HCT116 (cell line): ENCODE measurements around the gene LRRFIP1. TPM values are rescaled to one million over a fixed set of nuclear protein-coding genes. Genes with fewer than 3 reads are reported as not detected.

Experiments used
- ATAC-seq: fragments of 200-7000 bp; cut with Tn5 transposase; 2 replicates; pipeline ENCODE4 v1.9.1; 2020; ENCODE audit warnings: mild to moderate bottlenecking, moderate library complexity
- BruUV-seq: library from RNA; stranded (reverse); fragments of 400-500 nt; replicated peaks from 2 replicates; lab custom pipeline; 2021; lab: Mats Ljungman, UMichigan
- CTCF ChIA-PET: fragments of 300-600 bp; sonication (Branson Sonifier 250); formaldehyde crosslinking; loops from one replicate; lab custom pipeline; 2021; ENCODE audit warnings: antibody characterized with exemption; lab: Charles Lee
- POLR2A ChIA-PET: fragments of 300-600, 350-600 bp; sonication (Branson Sonifier 250); formaldehyde crosslinking; loops from one replicate; lab custom pipeline; 2021; ENCODE audit warnings: antibody characterized with exemption; lab: Charles Lee
- RAD21 ChIA-PET, 2 experiments: fragments of 300-600 bp; sonication (Branson Sonifier 250); formaldehyde crosslinking; loops; one replicate each; lab custom pipeline; 2023; ENCODE audit warnings: low total read pairs in 2 of 2; ENCODE audit not compliant: uncharacterized antibody in 2 of 2, unreplicated experiment in 2 of 2, low non-redundant PET in 1 of 2; lab: Charles Lee
- DNase-seq: peaks from one replicate; pipeline ENCODE4 v3.0.0-alpha.2; 2010; ENCODE audit warnings: low read depth, low spot score
- H2AFZ ChIP-seq: fragments of 200-600 bp; shearing (Covaris generic), sonication (generic); 2 replicates; pipeline ENCODE4 v1.6.1; 2017; ENCODE audit warnings: low read depth, mixed run types, mixed read lengths, antibody characterized with exemption, low read length; ENCODE audit not compliant: poor library complexity, severe bottlenecking
- H3K27ac ChIP-seq: 2 replicates; pipeline ENCODE4 v1.5.1; 2012; ENCODE audit warnings: low read depth, low read length
- H3K27me3 ChIP-seq: fragments of 200-600 bp; sonication (generic); 2 replicates; pipeline ENCODE4 v1.6.1; 2016; ENCODE audit warnings: mixed run types, low read length, mixed read lengths; ENCODE audit not compliant: insufficient read depth
- H3K36me3 ChIP-seq, 2 experiments: fragments of 200-500 bp in 1 of 2; fragments of 200-600 bp in 1 of 2; sonication (Bioruptor generic) in 1 of 2; sonication (generic) in 1 of 2; 2 replicates each; pipeline versions ENCODE4 v1.5.1 to v1.6.1; 2014 to 2016; ENCODE audit warnings: low read length in 2 of 2, inconsistent platforms in 1 of 2, mixed read lengths in 1 of 2, mixed run types in 1 of 2; ENCODE audit not compliant: insufficient read depth in 2 of 2, control insufficient read depth in 1 of 2
- H3K4me1 ChIP-seq, 2 experiments: fragments of 200-600 bp in 1 of 2; sonication (generic) in 1 of 2; 2 replicates each; pipeline versions ENCODE4 v1.5.1 to v1.6.1; 2012 to 2017; ENCODE audit warnings: low read length in 2 of 2, inconsistent platforms in 1 of 2, mild to moderate bottlenecking in 1 of 2, mixed read lengths in 1 of 2, mixed run types in 1 of 2, moderate library complexity in 1 of 2; ENCODE audit not compliant: insufficient read depth in 2 of 2, control insufficient read depth in 1 of 2
- H3K4me2 ChIP-seq: fragments of 200-600 bp; sonication (generic); 2 replicates; pipeline ENCODE4 v1.6.1; 2017; ENCODE audit warnings: mixed run types, low read length, mixed read lengths
- H3K4me3 ChIP-seq, 2 experiments: fragments of 200-600 bp in 1 of 2; sonication (generic) in 1 of 2; replicated peaks in 1 of 2; 2 replicates each; pipeline ENCODE4 v1.5.1; 2011 to 2016; ENCODE audit warnings: low read length in 2 of 2, control low read depth in 1 of 2, low read depth in 1 of 2, mild to moderate bottlenecking in 1 of 2, mixed read lengths in 1 of 2, mixed run types in 1 of 2
- H3K79me2 ChIP-seq: fragments of 200-600 bp; sonication (generic); 2 replicates; pipeline ENCODE4 v1.6.1; 2017; ENCODE audit warnings: mild to moderate bottlenecking, mixed run types, low read length, moderate library complexity, mixed read lengths; ENCODE audit not compliant: insufficient read depth
- H3K9ac ChIP-seq: fragments of 200-600 bp; sonication (generic); 2 replicates; pipeline ENCODE4 v1.6.1; 2016; ENCODE audit warnings: low read length, mixed read lengths
- H3K9me2 ChIP-seq: fragments of 200-600 bp; sonication (generic), shearing (Covaris generic); 2 replicates; pipeline ENCODE4 v1.6.1; 2017; ENCODE audit warnings: mixed run types, mild to moderate bottlenecking, moderate library complexity; ENCODE audit not compliant: insufficient read depth
- H3K9me3 ChIP-seq, 2 experiments: fragments of 200-500 bp in 1 of 2; fragments of 200-600 bp in 1 of 2; sonication (Bioruptor generic) in 1 of 2; sonication (generic) in 1 of 2; 2 replicates each; pipeline ENCODE4 v1.6.1; 2014 to 2017; ENCODE audit warnings: low read length in 2 of 2, mixed read lengths in 2 of 2, inconsistent platforms in 1 of 2, low read depth in 1 of 2, mild to moderate bottlenecking in 1 of 2, mixed run types in 1 of 2, moderate library complexity in 1 of 2; ENCODE audit not compliant: control insufficient read depth in 1 of 2, insufficient read depth in 1 of 2
- H4K20me1 ChIP-seq: fragments of 200-600 bp; sonication (generic), shearing (Covaris generic); 2 replicates; pipeline ENCODE4 v1.6.1; 2017; ENCODE audit warnings: mixed run types, mild to moderate bottlenecking, moderate library complexity; ENCODE audit not compliant: insufficient read depth
- CBX3 ChIP-seq: IDR thresholded peaks from 2 replicates; pipeline ENCODE4 v1.6.1; 2012; ENCODE audit warnings: low read depth
- EGR1 ChIP-seq: IDR thresholded peaks from 2 replicates; pipeline ENCODE4 v1.6.1; 2012; ENCODE audit warnings: low read depth
- ELF1 ChIP-seq: IDR thresholded peaks from 2 replicates; pipeline ENCODE4 v1.6.1; 2012; ENCODE audit warnings: low read depth, borderline replicate concordance
- EZH2 ChIP-seq: fragments of 200-600 bp; sonication (generic); IDR thresholded peaks from 2 replicates; pipeline ENCODE4 v1.6.1; 2017; ENCODE audit warnings: antibody characterized with exemption, mixed run types
- FOSL1 ChIP-seq: IDR thresholded peaks from 2 replicates; pipeline ENCODE4 v1.6.1; 2012; ENCODE audit warnings: low read depth
- JUND ChIP-seq: IDR thresholded peaks from 2 replicates; pipeline ENCODE4 v1.6.1; 2012
- POLR2AphosphoS5 ChIP-seq: IDR thresholded peaks from 2 replicates; pipeline ENCODE4 v1.6.1; 2011; ENCODE audit warnings: mild to moderate bottlenecking, low read depth, low read length, moderate library complexity
- RAD21 ChIP-seq: IDR thresholded peaks from 2 replicates; pipeline ENCODE4 v1.6.1; 2012; ENCODE audit warnings: low read depth, mild to moderate bottlenecking
- SIN3A ChIP-seq: IDR thresholded peaks from 2 replicates; pipeline ENCODE4 v1.6.1; 2012; ENCODE audit warnings: low read depth
- SP1 ChIP-seq: IDR thresholded peaks from 2 replicates; pipeline ENCODE4 v1.6.1; 2012; ENCODE audit warnings: low read depth
- YY1 ChIP-seq: IDR thresholded peaks from 2 replicates; pipeline ENCODE4 v1.6.1; 2011; ENCODE audit warnings: low read length, low read depth, moderate library complexity, mild to moderate bottlenecking; ENCODE audit not compliant: insufficient replicate concordance; ENCODE audit errors: extremely low read depth
- ZFX ChIP-seq: fragments of 450-650 bp; IDR thresholded peaks from 2 replicates; pipeline ENCODE4 v1.6.1; 2017
- ZNF274 ChIP-seq: fragments of 200-500 bp; sonication (Bioruptor generic); IDR thresholded peaks from 2 replicates; pipeline ENCODE4 v1.6.1; 2014; ENCODE audit warnings: mild to moderate bottlenecking, low read depth, low read length, inconsistent platforms
- intact Hi-C: fragments of 100-400 bp; cut with micrococcal nuclease; formaldehyde crosslinking; loops from 2 replicates; pipeline ENCODE4 v1.10.0; 2022
- total RNA-seq: library from RNA; stranded (reverse); gene quantifications from one replicate; pipeline ENCODE4 v1.2.1, GENCODE V29; 2021; ENCODE audit not compliant: unreplicated experiment
- TF ChIP-seq, protein P1 (sequence below): IDR thresholded peaks from 2 replicates; pipeline ENCODE4 v1.6.1; 2012; ENCODE audit warnings: low read depth
- TF ChIP-seq, protein P2 (sequence below): IDR thresholded peaks from 2 replicates; pipeline ENCODE4 v1.6.1; 2012
- TF ChIP-seq, protein P3 (sequence below), 3 experiments: fragments of 200-600 bp in 1 of 3; sonication (generic) in 1 of 3; IDR thresholded peaks in 2 of 3; conservative IDR thresholded peaks in 1 of 3; 2 replicates each; pipeline ENCODE4 v1.5.1; 2012 to 2017; ENCODE audit warnings: low read depth in 2 of 3, low read length in 2 of 3, antibody characterized with exemption in 1 of 3, borderline replicate concordance in 1 of 3, control low read depth in 1 of 3, mild to moderate bottlenecking in 1 of 3, mixed read lengths in 1 of 3, mixed run types in 1 of 3, moderate library complexity in 1 of 3; ENCODE audit not compliant: insufficient read depth in 1 of 3
- TF ChIP-seq, protein P4 (sequence below): IDR thresholded peaks from 2 replicates; pipeline ENCODE4 v1.6.1; 2011; ENCODE audit warnings: mild to moderate bottlenecking, low read length, moderate library complexity; ENCODE audit not compliant: insufficient replicate concordance; ENCODE audit errors: extremely low read depth

Gene LRRFIP1
- total RNA-seq, 1 experiment from 2014 or later: 76.9 TPM

DNA sequence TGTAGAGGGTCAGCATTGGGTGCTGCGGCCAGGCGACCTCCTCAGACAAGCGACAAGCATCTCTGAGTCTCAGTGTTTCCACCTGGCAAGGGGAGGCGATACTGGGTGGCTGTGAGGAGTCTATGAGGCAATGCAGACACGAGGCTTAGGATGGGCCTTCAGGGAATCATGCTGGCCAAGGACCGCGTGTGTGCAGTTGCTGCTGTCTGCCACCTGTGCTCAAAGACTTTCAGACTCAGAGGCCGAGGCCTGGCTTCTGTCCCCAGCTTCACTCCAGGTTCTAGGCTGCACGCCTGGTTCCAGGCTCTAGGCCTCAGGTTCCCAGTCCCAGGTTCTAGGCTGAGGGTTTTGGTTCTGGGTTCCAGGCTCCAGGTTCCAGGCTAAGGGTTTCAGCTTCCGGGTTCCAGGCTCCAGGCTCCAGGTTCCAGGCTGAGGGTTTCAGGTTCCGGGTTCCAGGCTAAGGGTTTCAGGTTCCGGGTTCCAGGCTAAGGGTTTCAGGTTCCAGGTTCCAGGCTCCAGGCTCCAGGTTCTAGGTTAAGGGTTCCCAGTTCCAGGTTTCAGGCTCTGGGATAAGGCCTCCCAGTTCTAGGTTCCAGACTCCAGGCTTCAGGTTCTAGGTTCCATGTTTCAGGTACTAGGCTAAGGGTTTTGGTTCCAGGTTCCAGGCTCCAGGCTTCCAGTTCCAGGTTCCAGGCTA is 14.8 kb downstream of the LRRFIP1 start:
- CTCF ChIA-PET: no interaction called here
- DNase-seq (no peak), ATAC-seq (no peak)
- Histone ChIP-seq H3K4me3 (no peak overlapping the region), H3K9me2 (no peaks in the 10 kb centered on the region), H3K4me2 (no peak overlapping the region), H3K27me3 (peaks cover 22% of the 10 kb centered on the region; the same call in 1 of the 2 replicates), H3K27ac (no peak overlapping the region), H3K4me1 (no peaks in the 10 kb centered on the region), H4K20me1 (no peaks in the 10 kb centered on the region), H3K9ac (no peak overlapping the region), H3K36me3 (no peaks in the 10 kb centered on the region), H3K9me3 (no peaks in the 10 kb centered on the region), H2AFZ (no peak overlapping the region), H3K79me2 (no peaks in the 10 kb centered on the region)
- RAD21 ChIA-PET: no interaction called here
- TF ChIP-seq FOSL1 (no peak), CBX3 (no peak), EGR1 (no peak), ZFX (no peak), SP1 (no peak), JUND (no peak), RAD21 (no peak), ELF1 (no peak), POLR2AphosphoS5 (no peak), ZNF274 (no peak), SIN3A (no peak), YY1 (no peak), EZH2 (no peak)
- TF ChIP-seq, protein P1, sequence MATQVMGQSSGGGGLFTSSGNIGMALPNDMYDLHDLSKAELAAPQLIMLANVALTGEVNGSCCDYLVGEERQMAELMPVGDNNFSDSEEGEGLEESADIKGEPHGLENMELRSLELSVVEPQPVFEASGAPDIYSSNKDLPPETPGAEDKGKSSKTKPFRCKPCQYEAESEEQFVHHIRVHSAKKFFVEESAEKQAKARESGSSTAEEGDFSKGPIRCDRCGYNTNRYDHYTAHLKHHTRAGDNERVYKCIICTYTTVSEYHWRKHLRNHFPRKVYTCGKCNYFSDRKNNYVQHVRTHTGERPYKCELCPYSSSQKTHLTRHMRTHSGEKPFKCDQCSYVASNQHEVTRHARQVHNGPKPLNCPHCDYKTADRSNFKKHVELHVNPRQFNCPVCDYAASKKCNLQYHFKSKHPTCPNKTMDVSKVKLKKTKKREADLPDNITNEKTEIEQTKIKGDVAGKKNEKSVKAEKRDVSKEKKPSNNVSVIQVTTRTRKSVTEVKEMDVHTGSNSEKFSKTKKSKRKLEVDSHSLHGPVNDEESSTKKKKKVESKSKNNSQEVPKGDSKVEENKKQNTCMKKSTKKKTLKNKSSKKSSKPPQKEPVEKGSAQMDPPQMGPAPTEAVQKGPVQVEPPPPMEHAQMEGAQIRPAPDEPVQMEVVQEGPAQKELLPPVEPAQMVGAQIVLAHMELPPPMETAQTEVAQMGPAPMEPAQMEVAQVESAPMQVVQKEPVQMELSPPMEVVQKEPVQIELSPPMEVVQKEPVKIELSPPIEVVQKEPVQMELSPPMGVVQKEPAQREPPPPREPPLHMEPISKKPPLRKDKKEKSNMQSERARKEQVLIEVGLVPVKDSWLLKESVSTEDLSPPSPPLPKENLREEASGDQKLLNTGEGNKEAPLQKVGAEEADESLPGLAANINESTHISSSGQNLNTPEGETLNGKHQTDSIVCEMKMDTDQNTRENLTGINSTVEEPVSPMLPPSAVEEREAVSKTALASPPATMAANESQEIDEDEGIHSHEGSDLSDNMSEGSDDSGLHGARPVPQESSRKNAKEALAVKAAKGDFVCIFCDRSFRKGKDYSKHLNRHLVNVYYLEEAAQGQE: no peak
- TF ChIP-seq, protein P2, sequence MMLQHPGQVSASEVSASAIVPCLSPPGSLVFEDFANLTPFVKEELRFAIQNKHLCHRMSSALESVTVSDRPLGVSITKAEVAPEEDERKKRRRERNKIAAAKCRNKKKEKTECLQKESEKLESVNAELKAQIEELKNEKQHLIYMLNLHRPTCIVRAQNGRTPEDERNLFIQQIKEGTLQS: no peak
- TF ChIP-seq, protein P3, sequence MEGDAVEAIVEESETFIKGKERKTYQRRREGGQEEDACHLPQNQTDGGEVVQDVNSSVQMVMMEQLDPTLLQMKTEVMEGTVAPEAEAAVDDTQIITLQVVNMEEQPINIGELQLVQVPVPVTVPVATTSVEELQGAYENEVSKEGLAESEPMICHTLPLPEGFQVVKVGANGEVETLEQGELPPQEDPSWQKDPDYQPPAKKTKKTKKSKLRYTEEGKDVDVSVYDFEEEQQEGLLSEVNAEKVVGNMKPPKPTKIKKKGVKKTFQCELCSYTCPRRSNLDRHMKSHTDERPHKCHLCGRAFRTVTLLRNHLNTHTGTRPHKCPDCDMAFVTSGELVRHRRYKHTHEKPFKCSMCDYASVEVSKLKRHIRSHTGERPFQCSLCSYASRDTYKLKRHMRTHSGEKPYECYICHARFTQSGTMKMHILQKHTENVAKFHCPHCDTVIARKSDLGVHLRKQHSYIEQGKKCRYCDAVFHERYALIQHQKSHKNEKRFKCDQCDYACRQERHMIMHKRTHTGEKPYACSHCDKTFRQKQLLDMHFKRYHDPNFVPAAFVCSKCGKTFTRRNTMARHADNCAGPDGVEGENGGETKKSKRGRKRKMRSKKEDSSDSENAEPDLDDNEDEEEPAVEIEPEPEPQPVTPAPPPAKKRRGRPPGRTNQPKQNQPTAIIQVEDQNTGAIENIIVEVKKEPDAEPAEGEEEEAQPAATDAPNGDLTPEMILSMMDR (IDR thresholded peaks at IDR 0.05 in 2 of 3, conservative IDR thresholded peaks at IDR 0.05 in 1 of 3; ENCODE audit: borderline replicate concordance in 1 of 3, insufficient read depth in 1 of 3, low read depth in 2 of 3, low read length in 2 of 3): no peak
- TF ChIP-seq, protein P4, sequence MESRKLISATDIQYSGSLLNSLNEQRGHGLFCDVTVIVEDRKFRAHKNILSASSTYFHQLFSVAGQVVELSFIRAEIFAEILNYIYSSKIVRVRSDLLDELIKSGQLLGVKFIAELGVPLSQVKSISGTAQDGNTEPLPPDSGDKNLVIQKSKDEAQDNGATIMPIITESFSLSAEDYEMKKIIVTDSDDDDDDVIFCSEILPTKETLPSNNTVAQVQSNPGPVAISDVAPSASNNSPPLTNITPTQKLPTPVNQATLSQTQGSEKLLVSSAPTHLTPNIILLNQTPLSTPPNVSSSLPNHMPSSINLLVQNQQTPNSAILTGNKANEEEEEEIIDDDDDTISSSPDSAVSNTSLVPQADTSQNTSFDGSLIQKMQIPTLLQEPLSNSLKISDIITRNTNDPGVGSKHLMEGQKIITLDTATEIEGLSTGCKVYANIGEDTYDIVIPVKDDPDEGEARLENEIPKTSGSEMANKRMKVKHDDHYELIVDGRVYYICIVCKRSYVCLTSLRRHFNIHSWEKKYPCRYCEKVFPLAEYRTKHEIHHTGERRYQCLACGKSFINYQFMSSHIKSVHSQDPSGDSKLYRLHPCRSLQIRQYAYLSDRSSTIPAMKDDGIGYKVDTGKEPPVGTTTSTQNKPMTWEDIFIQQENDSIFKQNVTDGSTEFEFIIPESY: no peak
- intact Hi-C loops: no loop called here
- POLR2A ChIA-PET: no interaction called here
- BruUV-seq: no TSS peak
